H1 (cell line): Measurements from ENCODE around the gene HOXD10. TPM values are rescaled to one million over a fixed set of nuclear protein-coding genes. Genes with fewer than 3 reads are reported as not detected.
A peak's percentile ranks its signal among the peaks of the same experiment; 100 is the strongest.

ENCODE experiments used
- CTCF ChIA-PET: fragments of 300-600 bp; sonication (Branson Sonifier 250); formaldehyde crosslinking; loops from one replicate; lab custom pipeline; 2021; ENCODE audit not compliant: partially characterized antibody; lab: Charles Lee
- POLR2A ChIA-PET: fragments of 300-600 bp; sonication (Branson Sonifier 250); formaldehyde crosslinking; loops from one replicate; lab custom pipeline; 2021; ENCODE audit warnings: inconsistent platforms; ENCODE audit not compliant: partially characterized antibody; lab: Charles Lee
- DNase-seq, 2 experiments: peaks; one replicate each; pipeline versions ENCODE4 v3.0.0 to v3.0.0-alpha.2; 2010 to 2022; ENCODE audit warnings: low spot score in 2 of 2, low read depth in 1 of 2, mixed read lengths in 1 of 2
- FAIRE-seq: peaks from 2 replicates; lab custom pipeline; 2011; peaks lifted over from hg19 to GRCh38; lab: Jason Lieb, UNC
- H2AFZ ChIP-seq: 2 replicates; pipeline ENCODE4 v1.8.1; 2012; ENCODE audit warnings: low read length, inconsistent platforms
- H2AK5ac ChIP-seq: 2 replicates; pipeline ENCODE4 v1.6.1; 2013; ENCODE audit warnings: low read depth, low read length
- H2BK120ac ChIP-seq: replicated peaks from 2 replicates; pipeline ENCODE3; 2013; ENCODE audit warnings: low read depth, low read length, inconsistent platforms
- H2BK12ac ChIP-seq: 2 replicates; pipeline ENCODE4 v1.6.1; 2013; ENCODE audit warnings: low read depth, low read length
- H2BK15ac ChIP-seq: 2 replicates; pipeline ENCODE4 v1.6.1; 2013; ENCODE audit warnings: low read length
- H2BK20ac ChIP-seq: 2 replicates; pipeline ENCODE4 v1.6.1; 2013; ENCODE audit warnings: low read length
- H2BK5ac ChIP-seq: 2 replicates; pipeline ENCODE4 v1.6.1; 2013; ENCODE audit warnings: low read depth, low read length
- H3K14ac ChIP-seq: 2 replicates; pipeline ENCODE4 v1.6.1; 2013; ENCODE audit warnings: inconsistent platforms; ENCODE audit not compliant: insufficient read length
- H3K18ac ChIP-seq: 2 replicates; pipeline ENCODE4 v1.6.1; 2013; ENCODE audit warnings: low read length; ENCODE audit errors: extremely low read depth
- H3K23ac ChIP-seq: 2 replicates; pipeline ENCODE4 v1.6.1; 2013; ENCODE audit warnings: inconsistent platforms; ENCODE audit not compliant: insufficient read length
- H3K23me2 ChIP-seq: 2 replicates; pipeline ENCODE4 v1.6.1; 2013; ENCODE audit warnings: low read depth, low read length
- H3K27ac ChIP-seq: 2 replicates; pipeline ENCODE4 v1.6.1; 2011; ENCODE audit warnings: low read depth, low read length, inconsistent platforms
- H3K27me3 ChIP-seq, 4 experiments: replicated peaks in 1 of 4; 1 replicate in 1 of 4; 2 replicates in 3 of 4; pipeline versions ENCODE4 v1.6.1 to v1.8.1; 2011 to 2013; ENCODE audit warnings: low read length in 3 of 4, mild to moderate bottlenecking in 3 of 4, inconsistent platforms in 2 of 4, mixed read lengths in 2 of 4, moderate library complexity in 1 of 4; ENCODE audit not compliant: control insufficient read depth in 3 of 4, insufficient read depth in 3 of 4; ENCODE audit errors: extremely low read depth in 1 of 4
- H3K36me3 ChIP-seq, 4 experiments: 2 replicates each; pipeline versions ENCODE4 v1.6.1 to v1.8.1; 2011 to 2013; ENCODE audit warnings: mild to moderate bottlenecking in 4 of 4, low read length in 3 of 4, moderate library complexity in 2 of 4, control low read depth in 1 of 4, inconsistent platforms in 1 of 4; ENCODE audit not compliant: insufficient read depth in 4 of 4, control insufficient read depth in 2 of 4
- H3K4ac ChIP-seq: replicated peaks from 2 replicates; pipeline ENCODE3; 2013; ENCODE audit warnings: low read length, low read depth, mixed read lengths, inconsistent platforms; ENCODE audit not compliant: insufficient read length
- H3K4me1 ChIP-seq, 4 experiments: replicated peaks in 1 of 4; 1 replicate in 1 of 4; 2 replicates in 3 of 4; pipeline versions ENCODE4 v1.6.1 to v1.8.1; 2011 to 2013; ENCODE audit warnings: low read length in 3 of 4, inconsistent platforms in 2 of 4, mixed read lengths in 1 of 4; ENCODE audit not compliant: insufficient read depth in 4 of 4, control insufficient read depth in 3 of 4
- H3K4me2 ChIP-seq, 2 experiments: 2 replicates each; pipeline versions ENCODE4 v1.6.1 to v1.8.1; 2011 to 2013; ENCODE audit warnings: low read depth in 2 of 2, low read length in 2 of 2, control low read depth in 1 of 2, inconsistent platforms in 1 of 2, mild to moderate bottlenecking in 1 of 2; ENCODE audit not compliant: insufficient read depth in 1 of 2
- H3K4me3 ChIP-seq, 4 experiments: fragments of 200-600, 300-600 bp in 1 of 4; sonication (generic), shearing (Covaris generic), sonication (Bioruptor Twin) in 1 of 4; 2 replicates each; pipeline versions ENCODE4 v1.5.1 to v1.8.1; 2011 to 2016; ENCODE audit warnings: low read length in 4 of 4, low read depth in 3 of 4, control low read depth in 2 of 4, inconsistent platforms in 2 of 4, mild to moderate bottlenecking in 2 of 4, mixed read lengths in 1 of 4, moderate library complexity in 1 of 4; ENCODE audit not compliant: insufficient read depth in 2 of 4; ENCODE audit errors: extremely low read depth in 1 of 4
- H3K56ac ChIP-seq: replicated peaks from 2 replicates; pipeline ENCODE3; 2013; ENCODE audit warnings: low read depth, mild to moderate bottlenecking, mixed read lengths, low read length, inconsistent platforms; ENCODE audit not compliant: insufficient read length
- H3K79me1 ChIP-seq: 2 replicates; pipeline ENCODE4 v1.6.1; 2013; ENCODE audit warnings: low read depth, low read length, control low read depth
- H3K79me2 ChIP-seq, 2 experiments: 2 replicates each; pipeline versions ENCODE4 v1.6.1 to v1.8.1; 2012 to 2013; ENCODE audit warnings: low read length in 2 of 2, mild to moderate bottlenecking in 2 of 2, inconsistent platforms in 1 of 2; ENCODE audit not compliant: insufficient read depth in 2 of 2, control insufficient read depth in 1 of 2
- H3K9ac ChIP-seq, 4 experiments: replicated peaks in 1 of 4; 1 replicate in 1 of 4; 2 replicates in 3 of 4; pipeline versions ENCODE4 v1.6.1 to v1.8.1; 2011 to 2013; ENCODE audit warnings: low read depth in 3 of 4, low read length in 3 of 4, control low read depth in 2 of 4, mild to moderate bottlenecking in 2 of 4, moderate library complexity in 2 of 4, inconsistent platforms in 1 of 4; ENCODE audit errors: extremely low read depth in 1 of 4
- H3K9me3 ChIP-seq, 2 experiments: 2 replicates each; pipeline versions ENCODE4 v1.6.1 to v1.8.1; 2012 to 2013; ENCODE audit warnings: mild to moderate bottlenecking in 2 of 2, moderate library complexity in 2 of 2, control low read depth in 1 of 2, inconsistent platforms in 1 of 2, low read depth in 1 of 2, low read length in 1 of 2, mixed read lengths in 1 of 2; ENCODE audit not compliant: insufficient read depth in 2 of 2
- H4K20me1 ChIP-seq, 2 experiments: replicated peaks in 1 of 2; 2 replicates each; pipeline versions ENCODE3 to v1.8.1; 2011 to 2013; ENCODE audit warnings: inconsistent platforms in 2 of 2, low read length in 2 of 2, mild to moderate bottlenecking in 1 of 2; ENCODE audit not compliant: insufficient read depth in 2 of 2, control insufficient read depth in 1 of 2
- H4K5ac ChIP-seq: 2 replicates; pipeline ENCODE4 v1.6.1; 2013; ENCODE audit warnings: low read length, low read depth, mixed read lengths, inconsistent platforms; ENCODE audit not compliant: insufficient read length
- H4K8ac ChIP-seq: 2 replicates; pipeline ENCODE4 v1.8.0; 2013; ENCODE audit warnings: mild to moderate bottlenecking, moderate library complexity, low read length, inconsistent platforms; ENCODE audit not compliant: insufficient read depth; ENCODE audit errors: extremely low read depth
- H4K91ac ChIP-seq: replicated peaks from 2 replicates; pipeline ENCODE3; 2013; ENCODE audit warnings: low read length, mixed read lengths, inconsistent platforms; ENCODE audit not compliant: insufficient read length
- CBX8 ChIP-seq: fragments of 300-800, 300-1000 bp; sonication (generic); IDR thresholded peaks from 2 replicates; pipeline ENCODE4 v1.7.1; 2016; ENCODE audit warnings: low read depth, low read length, borderline replicate concordance
- CTBP2 ChIP-seq: IDR thresholded peaks from 2 replicates; pipeline ENCODE4 v1.7.0; 2011; ENCODE audit warnings: borderline replicate concordance, mild to moderate bottlenecking, moderate library complexity, mixed read lengths, low read length; ENCODE audit not compliant: insufficient read depth, insufficient read length
- EGR1 ChIP-seq: IDR thresholded peaks from 2 replicates; pipeline ENCODE4 v1.6.1; 2011; ENCODE audit warnings: low read depth, low read length, borderline replicate concordance
- EZH2 ChIP-seq: fragments of 200-600 bp; sonication (generic); IDR thresholded peaks from 2 replicates; pipeline ENCODE4 v1.7.1; 2012; ENCODE audit warnings: low read depth, mild to moderate bottlenecking, moderate library complexity, low read length, inconsistent platforms; ENCODE audit not compliant: severe bottlenecking
- GTF2F1 ChIP-seq: IDR thresholded peaks from 2 replicates; pipeline ENCODE4 v1.6.1; 2012; ENCODE audit warnings: low read depth, low read length, improper control_type of control experiment, borderline replicate concordance
- RNF2 ChIP-seq: fragments of 200-900, 300-1000 bp; sonication (generic); IDR thresholded peaks from 2 replicates; pipeline ENCODE4 v1.7.1; 2016; ENCODE audit warnings: borderline replicate concordance, low read depth, mild to moderate bottlenecking, antibody characterized with exemption, low read length; ENCODE audit not compliant: poor library complexity, severe bottlenecking; ENCODE audit errors: missing control alignments
- SUZ12 ChIP-seq: fragments of 200-600 bp; sonication (generic); IDR thresholded peaks from 2 replicates; pipeline ENCODE4 v1.6.1; 2012; ENCODE audit warnings: mild to moderate bottlenecking, inconsistent platforms, low read length, moderate library complexity, mixed read lengths
- WGBS, 2 experiments: shearing (Covaris generic) in 1 of 2; methylation state at CpG; one replicate each; pipeline versions ENCODE4 v1.1.6 to v1.1.7; 2013 to 2015; ENCODE audit warnings: low lambda C conversion rate in 2 of 2, mixed read lengths in 2 of 2, inconsistent platforms in 1 of 2, low coverage in 1 of 2, missing lambda C conversion rate in 1 of 2; ENCODE audit not compliant: insufficient replicate concordance in 2 of 2, insufficient coverage in 1 of 2, insufficient read length in 1 of 2; ENCODE audit errors: extremely low coverage in 1 of 2, missing lambda C conversion rate in 1 of 2; 5-methylcytosine and 5-hydroxymethylcytosine counted together
- polyA plus RNA-seq, 7 experiments: library from polyadenylated mRNA; depleted of rRNA in 3 of 7; stranded (reverse) in 5 of 7; unstranded in 2 of 7; fragments of >200 nt in 5 of 7; fragments of 200-250 nt in 2 of 7; gene quantifications; 1 replicate in 5 of 7; 2 replicates in 1 of 7; 4 replicates in 1 of 7; pipeline versions ENCODE4 v1.2.1 to v1.2.3, GENCODE V29; 2011 to 2013; ENCODE audit warnings: missing spikeins in 2 of 7, mixed read lengths in 2 of 7
- total RNA-seq: library from RNA; stranded (reverse); fragmentation: NEBNext Ultra II Directional; extraction: Animal tissue kit (Norgen Biotek cat#: 25700); gene quantifications from 2 replicates; pipeline ENCODE4 v1.2.1, GENCODE V29; 2021
- TF ChIP-seq, protein P1 (sequence below): IDR thresholded peaks from 2 replicates; pipeline ENCODE4 v1.6.1; 2012; ENCODE audit warnings: inconsistent platforms

The HOXD10 gene
- total and polyA plus RNA-seq, 2 of the 8 experiments (the other 6 are each of a cell fraction or from before 2014, with no cell fraction given) = not detected

GRCh38 chr2:176081837-176082524, 34.6 kb upstream of the HOXD10 start:
- FAIRE-seq = no peak
- H3K4me3 ChIP-seq = peak overlapping the region in 1 of 4 experiments; percentile 4; a peak in 1 of 8 replicates

More at GRCh38 chr2:176081837-176082524, 34.6 kb upstream of the HOXD10 start:
- H3K18ac ChIP-seq = no peak overlapping the region
- H2AK5ac ChIP-seq = no peak overlapping the region
- CTCF ChIA-PET = interaction anchor here (0.7 to 7.8 kb wide), 16 partner anchors 7 to 714 kb away, joined by 3 to 130 read pairs (median 5); partner anchors contain the start of genes HOXD12 and HOXD13
- no peak overlapping the region for H3K9ac ChIP-seq
- H3K27ac ChIP-seq = no peak overlapping the region
- no peak overlapping the region for H2BK20ac ChIP-seq
- H3K23ac ChIP-seq = no peak overlapping the region
- H2BK5ac ChIP-seq = no peak overlapping the region
- peak overlapping the region; percentile 41 to 50; a peak in 3 of 4 replicates for H3K4me2 ChIP-seq
- H4K91ac ChIP-seq = no peak overlapping the region
- H3K56ac ChIP-seq = no peak overlapping the region
- H4K20me1 ChIP-seq = peaks cover 11 to 20% of the 10 kb centered on the region in 2 experiments
- H3K27me3 ChIP-seq = peaks cover 84 to 98% (median 92%) of the 10 kb centered on the region in 4 experiments
- DNase-seq = peak in 1 of 2 experiments; percentile 68
- H2BK120ac ChIP-seq = no peak overlapping the region
- no peak overlapping the region for H3K14ac ChIP-seq
- WGBS, 2 experiments = 5% methylated on average over 60 of the region's 62 CpGs; no CpG with 5 or more reads in 1 of the 2 experiments
- H3K36me3 ChIP-seq = peaks cover 0 to 5% (median 0%) of the 10 kb centered on the region in 4 experiments; a peak in 1 of 8 replicates
- H3K4me1 ChIP-seq = peaks cover 0 to 29% (median 13%) of the 10 kb centered on the region in 4 experiments; a peak in 5 of 7 replicates
- peak; percentile 66 for TF ChIP-seq RNF2
- TF ChIP-seq SUZ12 = peak; percentile 99
- TF ChIP-seq, protein P1, sequence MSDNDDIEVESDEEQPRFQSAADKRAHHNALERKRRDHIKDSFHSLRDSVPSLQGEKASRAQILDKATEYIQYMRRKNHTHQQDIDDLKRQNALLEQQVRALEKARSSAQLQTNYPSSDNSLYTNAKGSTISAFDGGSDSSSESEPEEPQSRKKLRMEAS = peak; percentile 61
- TF ChIP-seq CTBP2 = peak; percentile 68
- TF ChIP-seq CBX8 = peak; percentile 28
- TF ChIP-seq EZH2 = peak; percentile 94
- TF ChIP-seq EGR1 = no peak; the same call in 1 of the 2 replicates
- no peak for TF ChIP-seq GTF2F1
- H3K23me2 ChIP-seq = peaks cover 6% of the 10 kb centered on the region; the same call in 1 of the 2 replicates
- H4K8ac ChIP-seq = peak overlapping the region; percentile 28; the same call in 1 of the 2 replicates
- no peak overlapping the region for H2BK15ac ChIP-seq
- H3K4ac ChIP-seq = no peak overlapping the region
- no peak overlapping the region for H2AFZ ChIP-seq
- no peaks in the 10 kb centered on the region for H3K79me2 ChIP-seq
- H2BK12ac ChIP-seq = 0 out of 2 replicates have a peak overlapping the region, but pooled peaks have one; percentile 3
- H3K9me3 ChIP-seq = no peaks in the 10 kb centered on the region; a peak in 1 of 4 replicates
- no peaks in the 10 kb centered on the region for H3K79me1 ChIP-seq
- POLR2A ChIA-PET = interaction anchor here (1.8 kb wide), 1 partner anchor 12 kb away, joined by 7 read pairs; no protein-coding TSS in a partner anchor
- no peak overlapping the region for H4K5ac ChIP-seq
